ENCODE data around the gene RAD51B.

The RAD51B gene

DNA sequence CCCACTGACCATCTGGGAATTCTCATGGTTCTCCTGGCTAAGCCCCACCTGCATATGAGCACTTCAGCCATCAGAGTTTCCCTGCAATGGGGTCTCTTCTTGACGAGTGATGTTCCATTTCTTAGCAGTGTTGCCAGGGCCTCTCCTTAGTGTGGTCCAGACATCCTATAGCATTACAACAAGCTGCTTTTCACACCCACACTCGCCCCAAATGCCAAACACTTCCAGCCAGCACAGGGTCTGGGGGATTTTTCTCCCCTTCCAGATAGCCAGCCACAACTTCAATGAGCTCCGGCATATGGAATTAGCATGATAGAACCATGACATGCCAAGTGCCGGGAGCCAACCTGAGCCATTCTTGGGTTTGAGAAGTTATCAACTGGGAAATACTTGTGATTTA lies 705.9 kb downstream of the RAD51B start:
- no peak for DNase-seq (ENCODE audit: low spot score)

DNA sequence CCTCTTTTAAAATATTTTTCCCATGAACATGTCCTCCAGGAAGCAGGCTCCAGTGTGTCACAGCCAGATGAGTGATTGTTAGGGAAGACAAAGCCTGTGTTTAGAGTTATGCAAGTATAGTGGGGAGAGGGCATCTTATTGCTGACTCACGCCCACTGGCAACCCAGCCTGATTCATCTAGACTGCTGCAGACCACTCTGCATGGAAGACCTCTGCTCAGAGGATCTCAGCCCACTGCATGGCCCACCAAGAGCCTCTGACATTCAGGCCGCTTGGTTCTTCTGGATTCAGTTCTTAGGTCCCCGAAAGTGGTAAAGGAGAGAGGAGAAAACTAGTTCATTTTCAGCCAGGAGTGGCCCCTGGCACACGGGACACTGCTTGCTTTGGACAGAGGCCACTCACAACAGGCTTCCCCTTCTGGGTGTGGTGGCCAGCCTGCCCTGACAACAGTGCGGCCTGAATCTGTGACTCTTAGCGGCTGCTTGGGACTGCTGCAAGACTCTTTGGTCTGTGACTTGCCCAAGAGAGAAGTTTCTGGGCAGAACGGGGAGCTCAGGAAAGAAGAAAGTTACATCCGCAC lies 707.0 kb downstream of the RAD51B start:
- DNase-seq (ENCODE audit: low spot score): no peak

DNA sequence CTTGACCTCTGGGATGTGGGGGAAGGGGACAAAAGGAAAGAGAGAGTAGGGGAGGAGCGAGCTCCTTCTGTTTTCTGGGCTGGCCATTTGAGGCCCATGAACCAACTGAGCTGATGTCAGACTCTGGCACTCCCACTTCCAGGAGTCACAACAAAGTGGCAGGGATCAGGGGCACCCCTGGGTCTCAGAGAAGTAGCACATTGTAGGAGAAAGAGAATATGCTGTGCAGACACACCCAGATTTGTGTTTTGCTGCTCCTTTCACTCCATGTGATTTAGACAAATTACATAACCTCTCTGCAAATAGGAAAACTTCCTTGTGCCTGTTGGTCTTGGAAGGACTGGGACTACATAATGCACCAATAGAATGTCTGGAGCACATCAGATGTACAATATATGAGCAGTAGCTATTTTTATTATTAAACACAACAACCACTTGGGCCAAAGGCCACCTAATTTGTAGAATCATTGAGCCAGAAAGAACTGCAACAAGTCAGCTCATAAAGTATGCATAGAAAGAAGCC lies 707.8 kb downstream of the RAD51B start:
- no peak for DNase-seq (ENCODE audit: low spot score)

GRCh38 chr14:68528040-68528687 lies 708.6 kb downstream of the RAD51B start:
- no peak for DNase-seq (ENCODE audit: low spot score)

DNA sequence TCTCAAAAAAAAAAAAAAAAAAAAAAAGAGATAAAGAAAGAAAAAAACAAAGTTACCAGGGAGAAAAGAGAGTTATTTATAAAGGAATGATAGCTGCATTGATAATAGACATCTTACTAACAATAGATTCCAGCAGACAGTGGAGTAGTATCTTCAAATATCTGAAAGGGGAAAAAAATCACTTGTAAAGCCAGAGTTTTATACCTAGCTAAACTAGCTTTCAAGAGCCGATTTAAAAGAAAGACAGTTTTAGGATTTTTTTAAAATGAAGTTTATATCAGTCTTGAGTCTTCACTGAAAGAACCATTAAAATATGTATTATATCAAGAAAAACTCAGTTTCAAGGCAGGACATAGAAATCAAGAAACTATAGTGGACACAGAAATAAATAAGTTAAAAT lies 710.9 kb downstream of the RAD51B start:
- no peak for DNase-seq (ENCODE audit: low spot score)

- DNase-seq (ENCODE audit: low spot score): no peak
These were observed 712.9 kb downstream of the RAD51B start for GRCh38 chr14:68532496-68532895.

GRCh38 chr14:68534276-68534675 lies 714.7 kb downstream of the RAD51B start:
- DNase-seq (ENCODE audit: low spot score): no peak

GRCh38 chr14:68535404-68536017 lies 715.9 kb downstream of the RAD51B start:
- no peak for DNase-seq (ENCODE audit: low spot score)

DNA sequence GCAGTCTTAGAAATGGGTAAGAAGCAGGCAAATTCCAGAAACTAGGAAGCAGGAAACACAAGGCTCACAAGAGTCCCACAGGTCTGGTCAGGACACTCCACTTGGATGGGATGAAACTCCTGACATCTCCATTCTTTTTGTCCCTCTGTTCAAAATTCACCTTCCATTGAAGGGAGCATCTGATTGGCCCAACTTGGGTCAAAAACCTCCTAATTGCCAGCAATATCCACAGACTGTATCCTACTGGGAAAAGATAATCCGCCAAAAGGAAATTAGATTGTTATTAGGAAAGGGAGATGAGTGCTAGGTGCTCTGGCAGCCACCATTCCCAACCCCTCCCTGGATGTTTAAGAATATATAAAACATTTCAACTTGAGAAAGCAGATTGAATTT lies 716.4 kb downstream of the RAD51B start:
- DNase-seq (ENCODE audit: low spot score): no peak

DNA sequence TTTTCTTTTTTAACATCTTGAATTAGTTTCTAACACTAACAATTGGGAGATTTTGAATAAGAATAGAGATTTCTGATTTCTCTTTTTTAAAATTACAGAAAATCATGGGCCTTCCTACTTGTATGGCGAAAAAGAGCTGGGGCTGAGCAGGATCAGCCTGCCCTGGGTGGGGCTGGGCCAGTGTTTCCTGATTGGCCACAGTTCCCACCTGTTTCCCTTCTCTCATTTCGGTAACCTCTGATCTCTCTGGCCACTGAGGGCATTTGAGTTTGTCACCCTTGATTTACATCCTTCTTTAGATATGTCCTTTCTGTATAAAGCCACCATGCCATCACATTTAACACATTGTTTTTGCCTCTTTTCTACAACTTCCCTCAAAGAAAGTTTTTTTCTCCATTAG lies 719.1 kb downstream of the RAD51B start:
- DNase-seq (ENCODE audit: low spot score): no peak

GRCh38 chr14:68539241-68539737 lies 719.7 kb downstream of the RAD51B start:
- DNase-seq (ENCODE audit: low spot score): no peak

GRCh38 chr14:68539789-68540188 lies 720.2 kb downstream of the RAD51B start:
- no peak for DNase-seq (ENCODE audit: low spot score)

GRCh38 chr14:68541178-68541896 lies 721.8 kb downstream of the RAD51B start:
- DNase-seq (ENCODE audit: low spot score): no peak

DNA sequence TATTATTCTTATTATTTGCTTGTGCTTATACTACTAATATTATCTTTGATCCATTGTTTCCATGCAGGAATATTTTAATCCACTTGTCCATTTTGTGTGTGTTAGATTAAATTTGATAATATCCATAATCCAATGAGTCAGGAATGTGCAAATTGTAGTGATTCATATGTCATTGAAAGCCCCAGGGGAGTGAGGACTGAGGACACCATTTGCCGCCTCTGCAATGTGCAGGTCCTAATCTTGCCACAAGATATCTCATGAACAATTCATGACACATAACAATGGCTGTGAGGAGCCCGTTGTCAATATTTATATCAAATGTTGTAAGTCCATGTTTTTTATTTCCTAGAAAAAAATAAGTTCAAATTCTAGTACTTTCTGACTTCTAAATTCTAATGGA lies 722.8 kb downstream of the RAD51B start:
- DNase-seq (ENCODE audit: low spot score): no peak

DNA sequence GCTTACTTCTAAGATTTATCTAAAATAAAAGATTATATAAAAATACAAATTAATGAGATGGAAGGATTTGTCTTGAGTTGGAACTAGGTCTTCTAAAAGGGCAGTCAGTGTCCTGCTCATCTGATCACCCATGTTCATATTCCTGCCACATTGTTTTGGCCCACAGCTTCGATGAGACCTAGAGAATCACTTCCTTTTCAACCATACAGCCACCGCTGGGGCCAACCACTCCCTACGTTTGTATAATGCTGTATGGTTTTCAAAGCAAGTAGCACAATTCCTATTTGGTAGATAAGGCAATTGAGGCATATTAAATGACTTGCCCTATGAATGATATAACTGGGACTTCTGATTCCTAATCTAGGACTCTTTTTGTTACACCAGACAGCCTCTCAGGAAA lies 723.9 kb downstream of the RAD51B start:
- DNase-seq (ENCODE audit: low spot score): no peak

DNA sequence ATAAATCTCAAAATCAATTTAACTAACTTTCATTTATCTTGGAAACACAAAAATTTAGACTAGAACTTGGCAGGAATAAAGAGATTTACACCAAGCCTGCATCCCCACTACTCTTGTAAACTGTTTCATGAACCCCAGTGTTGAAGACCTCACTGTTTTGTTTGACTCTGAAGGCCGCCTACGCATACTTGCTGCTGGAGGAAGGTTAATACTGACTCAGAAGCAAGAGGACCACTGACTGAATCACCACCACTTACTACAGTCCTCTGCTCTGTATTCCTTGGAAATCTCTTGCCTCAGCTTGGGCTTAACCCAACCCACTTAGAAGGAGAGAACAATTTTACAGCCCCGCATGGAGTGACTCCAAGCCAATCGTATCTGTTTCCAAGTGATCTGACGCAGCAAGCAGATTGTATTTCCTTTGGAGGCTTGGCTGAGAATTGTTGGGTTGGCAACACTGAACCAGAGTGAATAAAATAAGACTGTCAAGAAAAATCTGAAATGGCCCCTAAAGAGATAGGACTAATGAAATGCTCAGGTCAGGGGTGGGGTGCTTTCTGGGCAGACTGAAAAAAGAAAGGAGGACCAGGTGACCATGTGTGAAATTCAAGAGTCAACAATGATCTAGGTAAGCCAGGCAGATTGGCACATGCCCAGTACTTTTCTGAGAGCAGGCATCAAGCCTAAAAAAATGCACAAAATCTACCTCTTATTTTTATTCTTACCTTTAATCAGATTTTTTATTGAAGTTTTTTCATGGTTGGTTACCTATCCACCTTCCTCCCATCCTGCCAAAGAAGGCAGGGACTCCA lies 724.7 kb downstream of the RAD51B start:
- DNase-seq (ENCODE audit: low spot score): peak; percentile 79

DNA sequence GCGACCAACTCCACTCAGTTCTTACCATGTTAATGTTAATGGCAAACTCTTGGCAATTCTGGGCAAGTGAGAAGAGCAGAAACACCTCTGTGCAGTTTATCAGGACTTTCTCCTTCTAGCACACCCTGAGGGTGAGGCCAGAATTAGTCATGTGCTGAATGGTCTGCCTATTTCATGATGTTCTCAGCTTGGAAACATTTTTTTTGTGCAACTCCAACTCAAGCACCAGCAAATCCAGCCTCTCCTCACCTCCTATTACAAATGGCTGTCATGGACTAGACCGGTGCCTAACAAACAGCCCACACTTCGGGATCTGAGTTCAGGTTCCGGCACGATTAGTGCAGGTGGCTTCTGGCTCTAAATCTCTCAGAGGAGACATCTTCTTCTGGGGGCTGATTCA lies 727.3 kb downstream of the RAD51B start:
- DNase-seq (ENCODE audit: low spot score): no peak

DNA sequence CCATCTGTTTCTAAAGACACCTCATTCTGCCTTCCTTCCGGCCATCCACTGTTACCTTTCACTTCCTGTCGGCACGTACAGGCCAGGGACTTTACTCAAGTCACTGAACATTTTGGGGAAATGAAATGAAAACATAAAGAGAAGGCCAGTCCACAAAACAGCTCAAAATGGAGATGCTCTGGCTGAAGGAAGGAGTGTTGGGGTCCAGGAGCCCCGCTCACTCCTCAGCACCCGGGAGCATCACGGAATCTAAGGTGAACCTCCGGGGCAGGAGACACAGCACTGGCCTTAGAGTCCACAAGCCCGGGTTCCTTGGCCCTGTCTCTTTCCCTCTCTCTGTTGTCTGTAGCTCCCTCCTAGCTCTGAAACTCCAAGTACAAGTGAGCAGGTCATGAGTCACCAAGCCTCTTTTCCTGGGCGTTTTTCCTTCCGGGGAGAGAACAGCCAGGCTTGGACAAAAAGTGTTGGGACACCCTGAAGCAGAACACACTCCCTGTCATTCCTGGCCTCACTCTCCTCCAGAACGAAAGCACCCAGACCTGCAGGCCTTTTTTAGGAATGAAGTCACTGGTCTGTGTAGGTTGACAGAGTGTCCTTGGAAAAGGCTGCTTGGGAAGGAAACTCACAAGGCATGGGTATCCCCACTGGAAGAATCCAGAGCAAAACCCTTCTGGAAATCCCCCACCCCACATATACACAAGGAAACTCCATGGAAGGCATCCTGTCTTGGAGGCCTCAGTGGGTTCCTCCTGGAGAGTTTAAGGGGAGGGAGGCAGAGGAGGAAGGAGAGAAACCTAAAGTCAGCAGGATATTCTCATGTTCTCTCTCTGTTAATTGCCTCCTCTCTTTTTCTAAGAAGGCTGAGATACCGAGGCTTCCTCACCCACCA lies 728.0 kb downstream of the RAD51B start:
- DNase-seq (ENCODE audit: low spot score): no peak

DNA sequence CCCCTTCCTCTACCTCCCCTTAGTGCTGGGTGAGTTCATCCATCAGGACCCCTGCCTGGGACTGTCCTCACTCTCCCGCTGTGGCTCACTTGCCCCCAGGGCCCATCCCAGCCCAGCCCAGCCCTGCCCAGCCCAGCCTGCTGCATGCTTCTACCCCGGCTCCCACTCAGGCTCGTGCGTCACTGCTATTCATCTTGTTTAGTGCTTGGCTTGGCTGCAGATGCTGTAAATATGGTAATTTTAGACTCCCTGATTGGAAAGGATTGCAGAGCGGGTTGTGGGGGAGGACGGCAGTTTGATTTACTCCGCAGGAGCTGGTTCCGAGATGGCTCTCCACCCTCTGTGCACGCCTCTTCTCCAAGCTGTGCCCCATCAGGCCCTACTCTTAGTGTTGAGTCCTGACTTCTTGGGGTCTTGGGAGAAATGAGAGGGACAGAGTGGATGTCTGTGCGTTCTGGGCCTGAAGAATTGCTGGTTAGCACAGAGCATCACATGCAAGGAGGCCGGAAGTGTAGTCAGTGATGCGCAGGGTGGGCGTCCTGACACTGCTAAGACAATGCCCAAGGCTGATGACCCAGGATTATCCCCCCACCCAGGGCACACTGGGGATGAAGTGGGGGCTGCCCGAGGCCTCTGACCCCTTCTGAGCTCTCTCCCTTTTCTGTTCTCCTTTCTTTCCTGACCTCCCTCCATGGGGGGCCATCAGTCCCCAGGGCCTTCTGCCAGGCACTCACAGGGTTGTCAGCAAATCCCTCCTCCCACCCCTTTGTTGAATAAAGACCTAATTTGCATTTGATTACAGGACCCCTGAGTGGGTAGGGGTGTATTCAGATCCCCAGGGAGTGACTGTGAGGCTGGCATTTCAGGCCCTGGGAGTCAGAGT lies 728.9 kb downstream of the RAD51B start:
- peak; percentile 89 for DNase-seq (ENCODE audit: low spot score)

DNA sequence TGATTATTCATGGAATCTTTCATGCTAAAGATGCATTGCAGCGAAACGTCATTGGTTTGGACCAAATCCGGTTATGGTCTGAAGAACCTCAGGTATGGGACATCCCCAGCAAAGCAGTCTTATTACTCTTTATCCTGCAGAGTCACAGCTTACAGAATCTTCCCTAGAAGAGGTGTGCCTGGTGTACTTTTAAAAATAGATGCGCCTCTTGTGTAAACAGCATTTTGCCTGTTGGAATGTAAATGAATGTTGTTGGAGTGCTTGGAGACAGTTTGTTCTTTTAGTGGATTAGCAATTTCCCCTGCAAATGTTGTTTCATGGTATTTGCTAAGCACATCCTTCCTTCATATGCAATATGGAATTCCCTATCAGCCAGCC lies 730.7 kb downstream of the RAD51B start:
- DNase-seq (ENCODE audit: low spot score): no peak
